Mesodermal cell (in vitro differentiated cells): ENCODE measurements around the gene ZNF350.
"Not testable (repeated sequence)": the region's sequence is repeated elsewhere in the genome, so short reads cannot be mapped to it uniquely, and the experiment has no call there.

Source experiments
- H3K27ac ChIP-seq: 2 replicates; pipeline ENCODE4 v1.7.0; 2013; ENCODE audit warnings: mild to moderate bottlenecking, low read depth, low read length, moderate library complexity; ENCODE audit not compliant: severe bottlenecking
- H3K36me3 ChIP-seq: 2 replicates; pipeline ENCODE4 v1.7.1; 2013; ENCODE audit warnings: mild to moderate bottlenecking, low read length, moderate library complexity; ENCODE audit not compliant: control insufficient read depth, insufficient read depth
- H3K4me1 ChIP-seq: one replicate; pipeline ENCODE4 v1.7.1; 2013; ENCODE audit warnings: mild to moderate bottlenecking, low read length; ENCODE audit not compliant: insufficient read depth, control insufficient read depth, poor library complexity, severe bottlenecking
- H3K4me3 ChIP-seq: 2 replicates; pipeline ENCODE4 v1.7.0; 2013; ENCODE audit warnings: low read length, control low read depth, mild to moderate bottlenecking; ENCODE audit not compliant: insufficient read depth, poor library complexity, severe bottlenecking; ENCODE audit errors: extremely low read depth
- H3K9me3 ChIP-seq: 2 replicates; pipeline ENCODE4 v1.7.1; 2013; ENCODE audit warnings: mild to moderate bottlenecking, low read length, moderate library complexity; ENCODE audit not compliant: control insufficient read depth
- WGBS, 2 experiments: methylation state at CpG; one replicate each; pipeline ENCODE4 v1.1.5; 2013; ENCODE audit warnings: missing lambda C conversion rate in 2 of 2; ENCODE audit not compliant: insufficient coverage in 2 of 2; 5-methylcytosine and 5-hydroxymethylcytosine counted together

ZNF350 gene

DNA sequence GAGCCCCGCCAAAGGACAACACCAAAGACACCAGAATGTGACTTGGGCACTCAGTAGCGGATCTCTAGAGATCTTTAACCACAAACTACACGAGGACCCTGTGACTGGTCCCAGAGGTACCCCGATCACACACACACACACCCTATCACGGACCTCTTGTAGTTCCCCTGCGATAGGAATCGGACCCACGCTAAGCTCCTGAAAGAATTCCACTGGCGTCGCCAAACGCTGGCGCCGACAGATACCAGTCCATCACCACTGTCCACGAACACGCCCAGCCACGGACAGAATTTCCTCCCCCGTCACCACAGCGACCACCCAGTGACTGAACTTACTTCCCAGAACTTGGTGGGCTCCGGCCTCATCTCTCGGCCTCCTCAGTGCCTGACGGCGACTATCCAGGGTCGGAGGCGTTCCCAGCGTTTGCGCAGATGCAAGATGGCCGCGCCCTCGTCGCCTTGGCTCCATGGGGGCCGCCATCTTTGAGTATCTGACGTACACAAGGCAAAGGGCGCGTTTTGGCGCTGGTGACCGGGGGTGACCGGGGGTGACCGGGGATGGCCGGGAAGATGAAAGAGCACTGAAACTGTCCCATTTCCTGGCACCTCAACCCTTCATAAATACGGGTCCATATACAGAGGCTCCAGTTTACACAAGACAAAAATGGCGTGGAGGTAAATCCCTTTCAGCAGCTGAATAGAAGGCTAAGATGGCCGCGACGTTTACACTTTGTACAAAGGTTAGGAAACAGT is 21.3 kb upstream of the ZNF350 start, which contains the start of gene ZNF615:
TSS of gene ZNF615 (minus strand) at position 406 of the 752 bp plus-strand sequence. CDS start 4,500 bp downstream, outside the sequence.
- H3K9me3 ChIP-seq: peaks cover 31% of the 10 kb centered on the region
- peak within 1 kb of the TSS; percentile 76 for H3K27ac ChIP-seq
- WGBS, 2 experiments: 4 to 6% methylated on average over 34 to 39 of the region's 44 CpGs

GRCh38 chr19:52007451-52007805 is 20.8 kb upstream of the ZNF350 start:
- Histone ChIP-seq H3K9me3 (peaks cover 28% of the 10 kb centered on the region), H3K36me3 (peaks cover 30% of the 10 kb centered on the region), H3K4me1 (no peaks in the 10 kb centered on the region), H3K27ac (peak overlapping the region; percentile 76), H3K4me3 (peak overlapping the region; percentile 77)
- WGBS, 2 experiments: 23 to 29% methylated on average over 9 of the region's 9 CpGs

More for the DNA sequence above, 21.3 kb upstream of the ZNF350 start, which contains the start of gene ZNF615:
- peak within 1 kb of the TSS; percentile 77 for H3K4me3 ChIP-seq
- peaks cover 30% of the 10 kb centered on the region for H3K36me3 ChIP-seq
- H3K4me1 ChIP-seq: no peaks in the 10 kb centered on the region

DNA sequence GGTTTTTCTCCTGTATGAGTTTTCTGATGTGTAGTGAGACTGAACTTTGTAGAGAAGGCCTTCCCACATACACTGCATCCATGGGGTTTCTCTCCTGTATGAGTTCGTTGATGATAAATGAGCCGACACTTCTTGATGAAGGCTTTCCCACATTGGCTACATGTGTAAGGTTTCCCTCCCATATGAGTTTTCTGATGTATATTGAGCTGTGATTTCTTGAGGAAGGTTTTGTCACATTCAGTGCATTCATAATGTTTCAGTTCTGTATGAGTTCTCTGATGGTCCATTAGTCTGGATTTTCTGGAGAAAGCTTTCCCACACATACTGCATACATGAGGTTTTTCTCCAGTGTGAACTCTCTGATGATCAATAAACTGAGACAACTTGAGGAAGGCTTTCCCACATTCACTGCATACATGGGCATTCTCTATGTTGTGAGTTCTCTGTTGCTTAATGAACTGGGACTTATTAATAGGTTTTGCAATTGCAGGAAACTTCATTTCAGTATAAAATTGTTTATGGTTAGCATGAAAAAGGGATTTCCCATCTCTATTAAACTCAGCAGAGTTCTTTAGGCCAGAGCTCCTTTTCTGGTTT is 7.5 kb upstream of the ZNF350 start:
- WGBS, 2 experiments: no CpG with 5 or more reads among the region's 2 CpGs
- H3K4me1 ChIP-seq: no peaks in the 10 kb centered on the region
- H3K4me3 ChIP-seq: no peak overlapping the region
- H3K36me3 ChIP-seq: peaks cover 66% of the 10 kb centered on the region
- H3K9me3 ChIP-seq: peaks cover 73% of the 10 kb centered on the region
- H3K27ac ChIP-seq: no peak overlapping the region

GRCh38 chr19:51993422-51993821 is 6.8 kb upstream of the ZNF350 start:
- Histone ChIP-seq H3K27ac (no peak overlapping the region), H3K4me3 (no peak overlapping the region), H3K9me3 (peaks cover 76% of the 10 kb centered on the region), H3K36me3 (peaks cover 59% of the 10 kb centered on the region), H3K4me1 (no peaks in the 10 kb centered on the region)
- 92 to 97% methylated on average over 6 to 9 of the region's 10 CpGs for WGBS, 2 experiments

DNA sequence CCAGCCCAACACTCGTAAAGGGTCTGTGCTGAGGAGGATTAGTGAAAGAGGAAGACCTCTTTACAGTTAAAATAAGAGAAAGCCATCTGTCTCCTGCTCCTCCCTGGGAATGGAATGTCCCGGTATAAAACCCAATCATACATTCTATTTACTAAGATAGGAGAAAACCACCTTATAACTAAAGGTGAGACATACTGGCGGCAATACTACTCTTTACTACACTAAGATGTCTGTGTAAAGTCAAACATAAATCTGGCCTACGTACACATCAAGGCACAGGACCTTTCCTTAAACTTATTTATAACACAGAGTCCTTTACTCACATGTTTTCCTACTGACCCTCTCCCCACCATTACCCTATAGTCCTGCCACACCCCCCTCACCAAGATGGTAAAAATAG is 3.3 kb downstream of the ZNF350 start:
- Histone ChIP-seq H3K36me3 (peaks cover 3% of the 10 kb centered on the region), H3K4me1 (no peaks in the 10 kb centered on the region), H3K9me3 (peaks cover 58% of the 10 kb centered on the region), H3K4me3 (no peak overlapping the region), H3K27ac (no peak overlapping the region)
- no CpG with 5 or more reads among the region's 4 CpGs for WGBS, 2 experiments

- H3K4me3 ChIP-seq, H3K36me3 ChIP-seq, H3K4me1 ChIP-seq, H3K27ac ChIP-seq: not testable (repeated sequence)
- peaks cover 61% of the 10 kb centered on the region for H3K9me3 ChIP-seq
- 93 to 100% methylated on average over 1 to 5 of the region's 6 CpGs for WGBS, 2 experiments
Measured at GRCh38 chr19:51980926-51981325, 5.7 kb downstream of the ZNF350 start.

- Histone ChIP-seq H3K4me3 (no peak overlapping the region), H3K4me1 (no peaks in the 10 kb centered on the region), H3K36me3 (peaks cover 3% of the 10 kb centered on the region), H3K9me3 (peaks cover 62% of the 10 kb centered on the region), H3K27ac (no peak overlapping the region)
- WGBS, 2 experiments: 89 to 100% methylated on average over 1 to 3 of the region's 6 CpGs
Measured at GRCh38 chr19:51980116-51980736, 6.4 kb downstream of the ZNF350 start.

DNA sequence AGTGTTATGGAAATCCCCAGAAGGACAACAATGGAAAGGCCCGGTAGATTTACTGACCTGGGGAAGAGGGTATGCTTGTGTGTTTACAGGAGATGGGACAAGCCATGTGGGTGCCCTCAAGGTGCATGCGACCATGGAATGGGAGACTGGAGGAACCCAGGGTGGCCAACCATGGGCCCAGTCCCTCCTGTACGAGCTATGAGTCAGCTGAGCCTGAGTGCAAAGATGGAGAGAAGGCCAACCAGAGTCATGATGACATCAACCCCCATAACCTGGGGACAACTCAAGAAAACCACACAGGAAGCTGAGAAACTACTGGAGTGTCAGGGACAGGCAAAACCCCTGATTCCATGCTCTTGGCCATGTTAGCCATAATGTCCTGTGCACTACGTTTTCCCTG is 7.8 kb downstream of the ZNF350 start:
- Histone ChIP-seq H3K9me3 (peaks cover 64% of the 10 kb centered on the region), H3K4me1 (no peaks in the 10 kb centered on the region), H3K36me3 (peaks cover 13% of the 10 kb centered on the region), H3K27ac (no peak overlapping the region), H3K4me3 (no peak overlapping the region)
- WGBS, 2 experiments: 79 to 90% methylated on average over 3 to 4 of the region's 4 CpGs

DNA sequence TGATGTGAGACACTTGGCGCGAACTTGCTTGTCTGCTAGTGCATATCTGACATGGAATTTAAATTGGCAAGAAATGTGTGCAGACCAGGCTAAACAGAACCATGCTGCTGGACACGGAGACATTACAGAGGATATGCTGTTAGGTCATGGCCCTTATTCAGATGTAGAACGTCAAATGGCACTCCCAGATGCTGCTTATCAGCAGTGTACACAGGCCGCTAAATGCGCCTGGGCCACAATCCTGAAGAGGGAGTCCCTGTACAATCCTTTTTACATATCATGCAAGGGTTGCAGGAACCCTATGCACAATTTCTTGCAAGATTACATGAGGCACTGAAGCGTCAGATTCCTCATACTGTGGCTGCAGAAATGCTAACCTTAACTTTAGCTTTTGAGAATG is 9.3 kb downstream of the ZNF350 start:
- Histone ChIP-seq H3K27ac (no peak overlapping the region), H3K4me1 (no peaks in the 10 kb centered on the region), H3K4me3 (no peak overlapping the region), H3K36me3 (peaks cover 29% of the 10 kb centered on the region), H3K9me3 (peaks cover 71% of the 10 kb centered on the region)
- WGBS, 2 experiments: 87 to 94% methylated on average over 7 of the region's 7 CpGs

DNA sequence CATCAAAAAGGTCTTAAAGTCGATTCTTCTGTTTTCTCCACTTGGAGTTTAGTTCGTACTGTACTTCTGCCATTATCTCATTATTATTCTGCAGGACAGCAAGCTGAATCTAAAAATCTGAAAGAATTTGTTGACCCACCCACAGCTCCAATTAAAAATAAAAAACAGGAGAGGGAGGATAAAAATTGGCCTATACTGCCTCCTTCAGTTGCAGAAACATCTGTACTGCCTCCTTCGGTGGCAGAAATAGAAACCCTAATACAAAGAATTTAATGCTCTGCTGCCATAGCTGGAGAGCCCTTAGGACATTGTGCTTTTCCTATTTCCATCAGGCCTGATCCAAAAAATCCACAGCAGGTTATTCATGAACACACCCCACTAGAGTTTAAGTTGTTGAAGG is 9.8 kb downstream of the ZNF350 start:
- 100% methylated on average over 1 of the region's 3 CpGs for WGBS, 2 experiments
- Histone ChIP-seq H3K36me3 (peaks cover 34% of the 10 kb centered on the region), H3K4me1 (no peaks in the 10 kb centered on the region), H3K27ac (no peak overlapping the region), H3K4me3 (no peak overlapping the region), H3K9me3 (peaks cover 74% of the 10 kb centered on the region)

DNA sequence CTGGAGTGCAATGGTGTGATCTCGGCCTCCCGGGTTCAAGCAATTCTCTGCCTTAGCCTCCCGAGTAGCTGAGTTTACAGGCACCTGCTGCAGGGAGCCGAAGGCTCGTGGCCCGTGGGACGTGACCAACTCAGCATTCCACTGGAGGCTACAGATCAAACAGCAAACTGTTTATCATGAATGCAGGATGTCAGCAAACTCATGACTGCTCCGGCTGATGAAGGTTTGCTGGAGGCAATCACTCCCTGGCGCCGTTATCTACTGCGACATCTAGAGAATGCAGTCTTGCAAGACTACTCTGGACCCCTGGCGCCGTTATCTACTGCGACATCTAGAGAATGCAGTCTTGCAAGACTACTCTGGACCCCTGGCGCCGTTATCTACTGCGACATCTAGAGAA is 10.9 kb downstream of the ZNF350 start:
- H3K9me3 ChIP-seq: peaks cover 77% of the 10 kb centered on the region
- not testable (repeated sequence) for H3K4me3 ChIP-seq, H3K4me1 ChIP-seq, H3K27ac ChIP-seq
- WGBS, 2 experiments: 92 to 93% methylated on average over 10 to 15 of the region's 17 CpGs
- H3K36me3 ChIP-seq: peaks cover 41% of the 10 kb centered on the region
